Measurements from ENCODE around the gene TRDN. TPM values are rescaled to one million over a fixed set of nuclear protein-coding genes. Genes with fewer than 3 reads are reported as not detected.

TRDN gene
- total RNA-seq, 1 experiment from 2014 or later: 10.4 TPM

- Mint-ChIP-seq H3K4me3 (no peak overlapping the region), H3K4me1 (peaks cover 7 to 11% of the 10 kb centered on the region in 2 experiments; a peak in 3 of 4 replicates), H3K27ac (no peak overlapping the region), H3K27me3 (ENCODE audit: low read depth) (no peaks in the 10 kb centered on the region), H3K36me3 (ENCODE audit: insufficient read depth in 1 of 3, low read depth in 3 of 3) (peaks cover 2 to 4% (median 3%) of the 10 kb centered on the region in 3 experiments; a peak in 5 of 7 replicates), H3K9me3 (peaks cover 8 to 9% of the 10 kb centered on the region in 2 experiments)
- Histone ChIP-seq H4K8ac (replicated peaks; ENCODE audit: insufficient read length, low read depth, low read length) (no peak overlapping the region), H2BK20ac (ENCODE audit: low read depth, low read length, poor library complexity, severe bottlenecking) (no peak overlapping the region), H2BK12ac (ENCODE audit: insufficient read length, low read depth, low read length) (no peak overlapping the region), H3K18ac (ENCODE audit: insufficient read length, low read depth, low read length) (no peak overlapping the region), H3K27me3 (ENCODE audit: insufficient read depth, low read length) (no peaks in the 10 kb centered on the region), H2AK5ac (ENCODE audit: insufficient read length, low read length) (no peak overlapping the region), H2BK120ac (ENCODE audit: low read depth, low read length, poor library complexity, severe bottlenecking) (no peak overlapping the region), H3K4me1 (ENCODE audit: insufficient read depth, low read length) (no peaks in the 10 kb centered on the region), H2BK15ac (ENCODE audit: low read depth, low read length) (no peak overlapping the region), H4K91ac (ENCODE audit: insufficient read length, low read depth, low read length) (no peak overlapping the region), H3K56ac (ENCODE audit: insufficient read length, low read depth, low read length) (no peak overlapping the region), H3K23me2 (ENCODE audit: insufficient read length, low read depth, low read length, poor library complexity, severe bottlenecking) (no peaks in the 10 kb centered on the region), H3K79me2 (ENCODE audit: insufficient read depth, low read length) (no peaks in the 10 kb centered on the region), H3K4me2 (ENCODE audit: insufficient read depth, insufficient read length, low read length) (no peak overlapping the region), H4K5ac (ENCODE audit: insufficient read length, low read depth, low read length) (no peak overlapping the region), H3K9ac (ENCODE audit: extremely low read depth, insufficient read length, low read length) (no peak overlapping the region), H4K20me1 (ENCODE audit: control insufficient read depth, insufficient read depth, insufficient read length) (no peaks in the 10 kb centered on the region), H2AFZ (ENCODE audit: low read length) (no peak overlapping the region), H2BK5ac (ENCODE audit: insufficient read length, low read length) (no peak overlapping the region), H3K27ac (ENCODE audit: insufficient read length, low read depth, low read length) (no peak overlapping the region), H3T11ph (ENCODE audit: low read length) (no peak overlapping the region), H3K14ac (ENCODE audit: insufficient read depth, low read length) (no peak overlapping the region), H3K9me3 (ENCODE audit: control insufficient read depth, low read depth, low read length) (no peaks in the 10 kb centered on the region), H3K79me1 (ENCODE audit: insufficient read depth, low read depth, low read length, poor library complexity, severe bottlenecking) (no peaks in the 10 kb centered on the region), H3K4ac (ENCODE audit: low read depth, low read length) (no peak overlapping the region), H3K23ac (ENCODE audit: insufficient read length, low read depth, low read length) (no peak overlapping the region)
- no CpG with 5 or more reads among the region's 2 CpGs for WGBS (ENCODE audit: extremely low coverage, insufficient read length, low lambda C conversion rate)
- TF ChIP-seq, protein P1, sequence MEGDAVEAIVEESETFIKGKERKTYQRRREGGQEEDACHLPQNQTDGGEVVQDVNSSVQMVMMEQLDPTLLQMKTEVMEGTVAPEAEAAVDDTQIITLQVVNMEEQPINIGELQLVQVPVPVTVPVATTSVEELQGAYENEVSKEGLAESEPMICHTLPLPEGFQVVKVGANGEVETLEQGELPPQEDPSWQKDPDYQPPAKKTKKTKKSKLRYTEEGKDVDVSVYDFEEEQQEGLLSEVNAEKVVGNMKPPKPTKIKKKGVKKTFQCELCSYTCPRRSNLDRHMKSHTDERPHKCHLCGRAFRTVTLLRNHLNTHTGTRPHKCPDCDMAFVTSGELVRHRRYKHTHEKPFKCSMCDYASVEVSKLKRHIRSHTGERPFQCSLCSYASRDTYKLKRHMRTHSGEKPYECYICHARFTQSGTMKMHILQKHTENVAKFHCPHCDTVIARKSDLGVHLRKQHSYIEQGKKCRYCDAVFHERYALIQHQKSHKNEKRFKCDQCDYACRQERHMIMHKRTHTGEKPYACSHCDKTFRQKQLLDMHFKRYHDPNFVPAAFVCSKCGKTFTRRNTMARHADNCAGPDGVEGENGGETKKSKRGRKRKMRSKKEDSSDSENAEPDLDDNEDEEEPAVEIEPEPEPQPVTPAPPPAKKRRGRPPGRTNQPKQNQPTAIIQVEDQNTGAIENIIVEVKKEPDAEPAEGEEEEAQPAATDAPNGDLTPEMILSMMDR (conservative IDR thresholded peaks at IDR 0.05): no peak
- DNase-seq: no peak
These were observed 42.0 kb downstream of the TRDN start for GRCh38 chr6:123594776-123595175.
